NCI-H1092 treated with DMSO at 0.1 percent for 48 hours (cell line): ENCODE measurements around the gene ST6GAL1.
"Not testable (repeated sequence)": the region's sequence is repeated elsewhere in the genome, so short reads cannot be mapped to it uniquely, and the experiment has no call there.

Experiments used
- DNase-seq: peaks from one replicate; lab custom pipeline; 2025; lab: John Stamatoyannopoulos, UW

ST6GAL1 gene

GRCh38 chr3:186994000-186994955, 64.0 kb downstream of the ST6GAL1 start:
- no peak for DNase-seq

GRCh38 chr3:186996356-186996755, 66.0 kb downstream of the ST6GAL1 start:
- no peak for DNase-seq

GRCh38 chr3:186997061-186997460, 66.7 kb downstream of the ST6GAL1 start:
- no peak for DNase-seq

GRCh38 chr3:186997473-186997939, 67.2 kb downstream of the ST6GAL1 start:
- no peak for DNase-seq

- DNase-seq = peak; percentile 6
Measured at GRCh38 chr3:186998937-186999368, 68.6 kb downstream of the ST6GAL1 start.

- no peak for DNase-seq
Measured at GRCh38 chr3:187000711-187001151, 70.4 kb downstream of the ST6GAL1 start.

- no peak for DNase-seq
Measured at GRCh38 chr3:187002915-187003314, 72.6 kb downstream of the ST6GAL1 start.

GRCh38 chr3:187005827-187006481, 75.6 kb downstream of the ST6GAL1 start:
- no peak for DNase-seq

GRCh38 chr3:187006864-187007630, 76.7 kb downstream of the ST6GAL1 start:
- DNase-seq = no peak

- not testable (repeated sequence) for DNase-seq
Measured at GRCh38 chr3:187010382-187010781, 80.1 kb downstream of the ST6GAL1 start.

GRCh38 chr3:187011915-187012314, 81.6 kb downstream of the ST6GAL1 start:
- peak; percentile 52 for DNase-seq

GRCh38 chr3:187012609-187013051, 82.3 kb downstream of the ST6GAL1 start:
- DNase-seq = peak; percentile 26

GRCh38 chr3:187013159-187013716, 82.9 kb downstream of the ST6GAL1 start:
- DNase-seq = no peak

- no peak for DNase-seq
Measured at GRCh38 chr3:187014417-187014864, 84.1 kb downstream of the ST6GAL1 start.

- DNase-seq = peak; percentile 47
Measured at GRCh38 chr3:187015903-187016638, 85.7 kb downstream of the ST6GAL1 start.

- no peak for DNase-seq
Measured at GRCh38 chr3:187016639-187017345, 86.5 kb downstream of the ST6GAL1 start.

GRCh38 chr3:187017511-187018230, 87.3 kb downstream of the ST6GAL1 start:
- no peak for DNase-seq

- DNase-seq = peak; percentile 20
Measured at GRCh38 chr3:187019542-187020072, 89.3 kb downstream of the ST6GAL1 start.

GRCh38 chr3:187020376-187020775, 90.0 kb downstream of the ST6GAL1 start:
- DNase-seq = no peak
